IMR-90 (cell line): ENCODE measurements around the gene TMPRSS3. TPM values are rescaled to one million over a fixed set of nuclear protein-coding genes. Genes with fewer than 3 reads are reported as not detected.

ENCODE experiments used
- ATAC-seq: fragments of 200-7000 bp; cut with Tn5 transposase; 2 replicates; pipeline ENCODE4 v1.9.1; 2020; ENCODE audit warnings: low read depth, mild to moderate bottlenecking, moderate library complexity
- BruUV-seq: library from RNA; stranded (reverse); fragments of 400-500 nt; replicated peaks from 2 replicates; lab custom pipeline; 2021; lab: Mats Ljungman, UMichigan
- CTCF ChIA-PET: fragments of 300-600 bp; formaldehyde crosslinking; extraction: SDS; loops from one replicate; lab custom pipeline; 2021; ENCODE audit warnings: antibody characterized with exemption; lab: Yijun Ruan, JAX
- POLR2A ChIA-PET: fragments of 300-600 bp; sonication (Branson Sonifier 250); formaldehyde crosslinking; loops from one replicate; lab custom pipeline; 2022; ENCODE audit warnings: antibody characterized with exemption; ENCODE audit not compliant: unreplicated experiment; lab: Charles Lee
- DNase-seq: peaks from one replicate; pipeline ENCODE4 v3.0.0; 2013
- H2AFZ ChIP-seq: replicated peaks from 2 replicates; pipeline ENCODE3; 2013; ENCODE audit warnings: low read length, mild to moderate bottlenecking; ENCODE audit not compliant: poor library complexity
- H2AK5ac ChIP-seq: 2 replicates; pipeline ENCODE4 v1.6.1; 2013; ENCODE audit warnings: low read depth, low read length, inconsistent platforms
- H2AK9ac ChIP-seq: replicated peaks from 2 replicates; pipeline ENCODE3; 2013; ENCODE audit warnings: mild to moderate bottlenecking, low read depth, low read length, moderate library complexity; ENCODE audit not compliant: poor library complexity
- H2BK120ac ChIP-seq: 2 replicates; pipeline ENCODE4 v1.6.1; 2013; ENCODE audit warnings: low read depth, low read length, inconsistent platforms
- H2BK15ac ChIP-seq: 3 replicates; pipeline ENCODE4 v1.6.1; 2013; ENCODE audit warnings: low read depth, low read length, inconsistent platforms
- H2BK20ac ChIP-seq: 2 replicates; pipeline ENCODE4 v1.6.1; 2013; ENCODE audit warnings: low read depth, mild to moderate bottlenecking, inconsistent platforms, low read length, moderate library complexity
- H2BK5ac ChIP-seq: 2 replicates; pipeline ENCODE4 v1.6.1; 2013; ENCODE audit warnings: mild to moderate bottlenecking, low read depth, low read length, inconsistent platforms; ENCODE audit not compliant: poor library complexity, severe bottlenecking
- H3K14ac ChIP-seq: replicated peaks from 2 replicates; pipeline ENCODE4 v1.6.1; 2013; ENCODE audit warnings: low read depth, low read length, inconsistent platforms
- H3K18ac ChIP-seq: 2 replicates; pipeline ENCODE4 v1.6.1; 2013; ENCODE audit warnings: low read depth, low read length, control low read depth
- H3K23ac ChIP-seq: 2 replicates; pipeline ENCODE4 v1.6.1; 2013; ENCODE audit warnings: low read depth, low read length, inconsistent platforms
- H3K27ac ChIP-seq: 2 replicates; pipeline ENCODE4 v1.5.1; 2013; ENCODE audit warnings: mild to moderate bottlenecking, control low read depth, low read length; ENCODE audit not compliant: insufficient read depth
- H3K27me3 ChIP-seq: 2 replicates; pipeline ENCODE4 v1.6.1; 2013; ENCODE audit warnings: low read length; ENCODE audit not compliant: control insufficient read depth, insufficient read depth
- H3K36me3 ChIP-seq: 2 replicates; pipeline ENCODE4 v1.6.1; 2013; ENCODE audit warnings: low read length, mixed read lengths; ENCODE audit not compliant: control insufficient read depth, insufficient read depth
- H3K4ac ChIP-seq: 2 replicates; pipeline ENCODE4 v1.6.1; 2013; ENCODE audit warnings: low read depth, low read length, inconsistent platforms
- H3K4me1 ChIP-seq: 2 replicates; pipeline ENCODE4 v1.6.1; 2013; ENCODE audit warnings: low read length, mixed read lengths; ENCODE audit not compliant: control insufficient read depth, insufficient read depth
- H3K4me2 ChIP-seq: 2 replicates; pipeline ENCODE4 v1.6.1; 2013; ENCODE audit warnings: low read depth, mild to moderate bottlenecking, control low read depth, low read length, moderate library complexity
- H3K4me3 ChIP-seq: 2 replicates; pipeline ENCODE4 v1.5.1; 2013; ENCODE audit warnings: low read depth, mild to moderate bottlenecking, control low read depth, low read length, moderate library complexity; ENCODE audit not compliant: insufficient read depth
- H3K56ac ChIP-seq: 2 replicates; pipeline ENCODE4 v1.6.1; 2013; ENCODE audit warnings: low read length, inconsistent platforms; ENCODE audit not compliant: insufficient read depth; ENCODE audit errors: extremely low read depth
- H3K79me1 ChIP-seq, 2 experiments: 2 replicates each; pipeline ENCODE4 v1.6.1; 2013; ENCODE audit warnings: low read length in 2 of 2, inconsistent platforms in 1 of 2, low read depth in 1 of 2
- H3K9ac ChIP-seq: 2 replicates; pipeline ENCODE4 v1.6.1; 2013; ENCODE audit warnings: low read depth, low read length, control low read depth
- H3K9me1 ChIP-seq: 2 replicates; pipeline ENCODE4 v1.6.1; 2013; ENCODE audit warnings: low read length, inconsistent platforms; ENCODE audit not compliant: insufficient read depth
- H3K9me3 ChIP-seq: 2 replicates; pipeline ENCODE4 v1.6.1; 2013; ENCODE audit warnings: low read length; ENCODE audit not compliant: control insufficient read depth, insufficient read depth
- H4K20me1 ChIP-seq: 2 replicates; pipeline ENCODE4 v1.6.1; 2013; ENCODE audit warnings: low read length, inconsistent platforms; ENCODE audit not compliant: insufficient read depth
- H4K5ac ChIP-seq: 2 replicates; pipeline ENCODE4 v1.6.1; 2013; ENCODE audit warnings: mild to moderate bottlenecking, low read depth, low read length, control low read depth
- H4K8ac ChIP-seq, 2 experiments: 2 replicates each; pipeline ENCODE4 v1.6.1; 2013; ENCODE audit warnings: low read depth in 2 of 2, low read length in 2 of 2, control low read depth in 1 of 2, inconsistent platforms in 1 of 2
- H4K91ac ChIP-seq: 2 replicates; pipeline ENCODE4 v1.6.1; 2013; ENCODE audit warnings: low read depth, low read length, inconsistent platforms; ENCODE audit not compliant: insufficient read depth
- CEBPB ChIP-seq: IDR thresholded peaks from 2 replicates; pipeline ENCODE4 v1.6.1; 2012; ENCODE audit warnings: low read depth, low read length, improper control_type of control experiment
- MAZ ChIP-seq: IDR thresholded peaks from 2 replicates; pipeline ENCODE4 v1.6.1; 2012; ENCODE audit warnings: low read depth, mild to moderate bottlenecking, low read length, improper control_type of control experiment, moderate library complexity, borderline replicate concordance
- NFE2L2 ChIP-seq: fragments of 150-350 bp; IDR thresholded peaks from 2 replicates; pipeline ENCODE4 v1.6.1; 2016; ENCODE audit warnings: low read depth, mild to moderate bottlenecking, low read length
- WGBS, 2 experiments: methylation state at CpG; one replicate each; pipeline versions ENCODE4 v1.1.5 to v1.1.7; 2013; ENCODE audit warnings: missing lambda C conversion rate in 2 of 2; ENCODE audit not compliant: insufficient read length in 1 of 2; ENCODE audit errors: extremely low coverage in 2 of 2; 5-methylcytosine and 5-hydroxymethylcytosine counted together
- dilution Hi-C: fragments of 300-500 bp; cut with HindIII; formaldehyde crosslinking; loops from one replicate; pipeline ENCODE4 v1.14.3; 2018; ENCODE audit warnings: low sequenced_read_pairs; ENCODE audit not compliant: unreplicated experiment
- in situ Hi-C: fragments of 300-500 bp; cut with MboI; formaldehyde crosslinking; loops from 3 replicates; pipeline ENCODE4 v1.14.3; 2019; ENCODE audit warnings: low sequenced_read_pairs, inconsistent platforms, mixed read lengths
- intact Hi-C: fragments of 100-400 bp; cut with micrococcal nuclease; formaldehyde crosslinking; loops from 2 replicates; pipeline ENCODE4 v1.10.0; 2022
- polyA plus RNA-seq, 3 experiments: library from polyadenylated mRNA; depleted of rRNA; stranded (reverse); fragments of >200 nt; gene quantifications; 2 replicates each; pipeline ENCODE4 v1.2.3, GENCODE V29; 2012; ENCODE audit warnings: low replicate concordance in 1 of 3
- total RNA-seq: library from RNA; depleted of rRNA; stranded (reverse); fragments of >200 nt; gene quantifications from 2 replicates; pipeline ENCODE4 v1.2.3, GENCODE V29; 2012

The TMPRSS3 gene
- total and polyA plus RNA-seq, 2 of the 4 experiments (the other 2 are of a cell fraction) = not detected

DNA sequence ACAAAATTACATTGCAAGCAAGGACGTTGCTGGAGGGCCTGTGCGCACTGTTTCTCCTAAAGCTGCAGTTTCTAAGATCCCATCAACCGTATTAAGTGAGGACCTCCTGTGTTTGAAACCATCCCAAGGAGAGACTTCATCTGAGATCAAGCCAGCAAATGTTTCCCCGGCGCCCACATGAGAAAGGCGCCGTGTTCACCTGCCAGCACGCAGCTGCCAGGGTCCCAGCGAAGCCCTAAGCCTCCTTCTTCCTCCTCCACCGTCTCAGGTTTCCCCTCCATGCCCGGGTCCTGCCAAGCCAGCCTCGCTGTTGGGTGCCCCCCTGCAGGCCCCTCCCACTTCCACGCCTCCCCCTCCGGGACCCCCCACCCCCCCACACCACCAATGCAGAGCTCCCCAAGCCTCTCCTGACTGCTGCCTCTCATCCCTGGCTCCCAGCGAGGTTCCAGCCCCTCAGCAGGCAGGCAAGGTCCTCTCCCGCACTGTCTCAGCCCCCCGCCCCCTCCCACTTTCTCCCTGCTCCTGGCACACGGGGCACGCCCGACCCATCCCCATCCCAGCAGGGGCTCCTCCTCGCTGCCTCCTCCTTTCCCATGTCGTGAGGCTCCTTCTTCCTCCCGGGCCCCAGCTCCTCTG lies 20.9 kb downstream of the TMPRSS3 start:
- H3K9me3 ChIP-seq = no peaks in the 10 kb centered on the region
- H2AK5ac ChIP-seq = no peak overlapping the region
- no peak overlapping the region for H4K8ac ChIP-seq
- H2AFZ ChIP-seq = peak overlapping the region; percentile 23
- in situ Hi-C loops (no loop called here), intact Hi-C loops (no loop called here), dilution Hi-C loops (no loop called here)
- no peaks in the 10 kb centered on the region for H3K4me1 ChIP-seq
- no peak overlapping the region for H4K5ac ChIP-seq
- H3K9me1 ChIP-seq = no peaks in the 10 kb centered on the region
- DNase-seq (no peak), ATAC-seq (no peak)
- ChIA-PET POLR2A (no interaction called here), CTCF (no interaction called here)
- no peak overlapping the region for H3K9ac ChIP-seq
- H3K36me3 ChIP-seq = no peaks in the 10 kb centered on the region
- no peak overlapping the region for H3K4ac ChIP-seq
- H3K18ac ChIP-seq = no peak overlapping the region
- no peak for TF ChIP-seq MAZ
- no peak for TF ChIP-seq CEBPB
- TF ChIP-seq NFE2L2 = no peak
- no peak overlapping the region for H3K23ac ChIP-seq
- H2BK20ac ChIP-seq = no peak overlapping the region
- no peaks in the 10 kb centered on the region for H4K20me1 ChIP-seq
- H3K27ac ChIP-seq = no peak overlapping the region
- no TSS peak for BruUV-seq
- no peak overlapping the region for H2BK5ac ChIP-seq
- no peak overlapping the region for H2BK120ac ChIP-seq
- H2BK15ac ChIP-seq = no peak overlapping the region
- 13% methylated on average over 6 of the region's 23 CpGs; no CpG with 5 or more reads in 1 of the 2 experiments for WGBS, 2 experiments
- no peaks in the 10 kb centered on the region for H3K79me1 ChIP-seq
- no peak overlapping the region for H4K91ac ChIP-seq
- no peak overlapping the region for H3K4me2 ChIP-seq
- peaks cover 28% of the 10 kb centered on the region; the same call in 1 of the 2 replicates for H3K27me3 ChIP-seq
- no peak overlapping the region for H3K56ac ChIP-seq
- H2AK9ac ChIP-seq = no peak overlapping the region
- H3K14ac ChIP-seq = no peak overlapping the region
- H3K4me3 ChIP-seq = no peak overlapping the region
